HepG2 (cell line): ENCODE measurements around the gene ZG16B.

Experiments used
- AGO2 ChIP-seq: fragments of 200-400 bp; formaldehyde crosslinking; optimal IDR thresholded peaks from 2 replicates; pipeline ENCODE3; 2017; ENCODE audit warnings: mild to moderate bottlenecking, low read depth, low read length, moderate library complexity
- ARNTL ChIP-seq: sonication (generic); formaldehyde crosslinking; IDR thresholded peaks from 2 replicates; pipeline ENCODE4 v1.4.0; 2020; ENCODE audit warnings: mild to moderate bottlenecking, missing genetic modification reagents
- BRD4 ChIP-seq: sonication (generic); formaldehyde crosslinking; IDR thresholded peaks from 2 replicates; pipeline ENCODE4 v1.4.0; 2020; ENCODE audit warnings: missing genetic modification reagents
- ESRRA ChIP-seq: sonication (generic); formaldehyde crosslinking; IDR thresholded peaks from 2 replicates; pipeline ENCODE4 v1.5.1; 2020; ENCODE audit warnings: mild to moderate bottlenecking, low read depth, missing genetic modification reagents
- EZH2 ChIP-seq: conservative IDR thresholded peaks from 2 replicates; pipeline ENCODE4 v1.6.1; 2012; ENCODE audit warnings: mild to moderate bottlenecking, low read depth, low read length, moderate library complexity
- HDAC2 ChIP-seq: sonication (generic); formaldehyde crosslinking; IDR thresholded peaks from 2 replicates; pipeline ENCODE4 v1.4.0; 2020; ENCODE audit warnings: missing genetic modification reagents
- MLXIP ChIP-seq: sonication (generic); formaldehyde crosslinking; IDR thresholded peaks from 2 replicates; pipeline ENCODE4 v1.9.0; 2021; ENCODE audit warnings: missing genetic modification reagents, borderline replicate concordance
- POLR2A ChIP-seq, 2 experiments: IDR thresholded peaks; 2 replicates each; pipeline ENCODE4 v1.6.1; 2011; ENCODE audit warnings: low read depth in 2 of 2, low read length in 2 of 2, mild to moderate bottlenecking in 1 of 2, moderate library complexity in 1 of 2; ENCODE audit not compliant: insufficient read depth in 1 of 2
- POLR2AphosphoS5 ChIP-seq: IDR thresholded peaks from 2 replicates; pipeline ENCODE4 v1.6.1; 2012; ENCODE audit warnings: low read depth, low read length
- THAP11 ChIP-seq: IDR thresholded peaks from 2 replicates; pipeline ENCODE4 v1.6.1; 2016; ENCODE audit warnings: missing biosample characterization, missing genetic modification reagents
- ZEB1 ChIP-seq: IDR thresholded peaks from 2 replicates; pipeline ENCODE4 v1.6.1; 2012; ENCODE audit warnings: mild to moderate bottlenecking, low read depth, inconsistent platforms; ENCODE audit not compliant: insufficient replicate concordance
- ZNF205 ChIP-seq: IDR thresholded peaks from 2 replicates; pipeline ENCODE4 v1.6.1; 2018; ENCODE audit warnings: missing biosample characterization, missing genetic modification reagents
- ZNF225 ChIP-seq: sonication (generic); formaldehyde crosslinking; IDR thresholded peaks from 2 replicates; pipeline ENCODE4 v1.4.0; 2020; ENCODE audit warnings: mild to moderate bottlenecking, missing genetic modification reagents

GRCh38 chr16:2825906-2826305, 4.2 kb upstream of the ZG16B start:
- TF ChIP-seq ZNF205 (no peak), POLR2A (IDR thresholded peaks at IDR 0.05; ENCODE audit: insufficient read depth in 1 of 2, low read depth in 2 of 2, low read length in 2 of 2) (no peak), ARNTL (CRISPR knock-in tag) (no peak), ZNF225 (CRISPR knock-in tag) (no peak), EZH2 (no peak), THAP11 (CRISPR knock-in tag) (no peak), ESRRA (CRISPR knock-in tag) (no peak), AGO2 (no peak), ZEB1 (no peak), BRD4 (CRISPR knock-in tag) (no peak), POLR2AphosphoS5 (no peak), HDAC2 (no peak), MLXIP (CRISPR knock-in tag) (no peak)
